ENCODE measurements around the gene OSBPL9.

The OSBPL9 gene

GRCh38 chr1:51755437-51755836 is 138.5 kb downstream of the OSBPL9 start:
- no peak overlapping the region for H3K4me3 ChIP-seq (ENCODE audit: low read length)
- H3K4me1 ChIP-seq (ENCODE audit: control insufficient read depth, insufficient read depth, low read length) = no peaks in the 10 kb centered on the region
- no peaks in the 10 kb centered on the region for H3K9me3 ChIP-seq (ENCODE audit: control insufficient read depth, low read length)
- H3K36me3 ChIP-seq (ENCODE audit: control insufficient read depth, insufficient read depth, low read length) = no peaks in the 10 kb centered on the region
- no peaks in the 10 kb centered on the region for H3K27me3 ChIP-seq (ENCODE audit: control insufficient read depth, insufficient read depth, low read length)
- H3K9ac ChIP-seq (ENCODE audit: low read length) = no peak overlapping the region

GRCh38 chr1:51756290-51756689 is 139.4 kb downstream of the OSBPL9 start:
- H3K4me1 ChIP-seq (ENCODE audit: control insufficient read depth, insufficient read depth, low read length) = no peaks in the 10 kb centered on the region
- H3K9ac ChIP-seq (ENCODE audit: low read length) = no peak overlapping the region
- no peak overlapping the region for H3K4me3 ChIP-seq (ENCODE audit: low read length)
- H3K36me3 ChIP-seq (ENCODE audit: control insufficient read depth, insufficient read depth, low read length) = no peaks in the 10 kb centered on the region
- H3K9me3 ChIP-seq (ENCODE audit: control insufficient read depth, low read length) = no peaks in the 10 kb centered on the region
- no peaks in the 10 kb centered on the region for H3K27me3 ChIP-seq (ENCODE audit: control insufficient read depth, insufficient read depth, low read length)

GRCh38 chr1:51758310-51758709 is 141.4 kb downstream of the OSBPL9 start:
- Histone ChIP-seq H3K36me3 (ENCODE audit: control insufficient read depth, insufficient read depth, low read length) (peaks cover 3% of the 10 kb centered on the region), H3K9ac (ENCODE audit: low read length) (no peak overlapping the region), H3K4me1 (ENCODE audit: control insufficient read depth, insufficient read depth, low read length) (no peaks in the 10 kb centered on the region), H3K4me3 (ENCODE audit: low read length) (no peak overlapping the region), H3K9me3 (ENCODE audit: control insufficient read depth, low read length) (no peaks in the 10 kb centered on the region), H3K27me3 (ENCODE audit: control insufficient read depth, insufficient read depth, low read length) (no peaks in the 10 kb centered on the region)

GRCh38 chr1:51760872-51761271 is 144.0 kb downstream of the OSBPL9 start:
- Histone ChIP-seq H3K36me3 (ENCODE audit: control insufficient read depth, insufficient read depth, low read length) (peaks cover 3% of the 10 kb centered on the region), H3K9me3 (ENCODE audit: control insufficient read depth, low read length) (no peaks in the 10 kb centered on the region), H3K9ac (ENCODE audit: low read length) (no peak overlapping the region), H3K4me3 (ENCODE audit: low read length) (no peak overlapping the region), H3K4me1 (ENCODE audit: control insufficient read depth, insufficient read depth, low read length) (no peaks in the 10 kb centered on the region), H3K27me3 (ENCODE audit: control insufficient read depth, insufficient read depth, low read length) (no peaks in the 10 kb centered on the region)

GRCh38 chr1:51761351-51761750 is 144.5 kb downstream of the OSBPL9 start:
- no peak overlapping the region for H3K4me3 ChIP-seq (ENCODE audit: low read length)
- H3K9me3 ChIP-seq (ENCODE audit: control insufficient read depth, low read length) = no peaks in the 10 kb centered on the region
- no peaks in the 10 kb centered on the region for H3K27me3 ChIP-seq (ENCODE audit: control insufficient read depth, insufficient read depth, low read length)
- H3K4me1 ChIP-seq (ENCODE audit: control insufficient read depth, insufficient read depth, low read length) = no peaks in the 10 kb centered on the region
- H3K9ac ChIP-seq (ENCODE audit: low read length) = no peak overlapping the region
- peaks cover 3% of the 10 kb centered on the region for H3K36me3 ChIP-seq (ENCODE audit: control insufficient read depth, insufficient read depth, low read length)

GRCh38 chr1:51768971-51769588 is 152.2 kb downstream of the OSBPL9 start:
- Histone ChIP-seq H3K9me3 (ENCODE audit: control insufficient read depth, low read length) (no peaks in the 10 kb centered on the region), H3K4me1 (ENCODE audit: control insufficient read depth, insufficient read depth, low read length) (no peaks in the 10 kb centered on the region), H3K4me3 (ENCODE audit: low read length) (no peak overlapping the region), H3K27me3 (ENCODE audit: control insufficient read depth, insufficient read depth, low read length) (no peaks in the 10 kb centered on the region), H3K36me3 (ENCODE audit: control insufficient read depth, insufficient read depth, low read length) (no peaks in the 10 kb centered on the region), H3K9ac (ENCODE audit: low read length) (no peak overlapping the region)

- H3K4me3 ChIP-seq (ENCODE audit: low read length) = no peak overlapping the region
- H3K9ac ChIP-seq (ENCODE audit: low read length) = no peak overlapping the region
- no peaks in the 10 kb centered on the region for H3K4me1 ChIP-seq (ENCODE audit: control insufficient read depth, insufficient read depth, low read length)
- no peaks in the 10 kb centered on the region for H3K27me3 ChIP-seq (ENCODE audit: control insufficient read depth, insufficient read depth, low read length)
- H3K9me3 ChIP-seq (ENCODE audit: control insufficient read depth, low read length) = no peaks in the 10 kb centered on the region
- no peaks in the 10 kb centered on the region for H3K36me3 ChIP-seq (ENCODE audit: control insufficient read depth, insufficient read depth, low read length)
Observed at GRCh38 chr1:51776408-51776807, 159.5 kb downstream of the OSBPL9 start.

GRCh38 chr1:51780927-51781326 is 164.0 kb downstream of the OSBPL9 start:
- Histone ChIP-seq H3K36me3 (ENCODE audit: control insufficient read depth, insufficient read depth, low read length) (peaks cover 13% of the 10 kb centered on the region), H3K4me3 (ENCODE audit: low read length) (no peak overlapping the region), H3K4me1 (ENCODE audit: control insufficient read depth, insufficient read depth, low read length) (no peaks in the 10 kb centered on the region), H3K9ac (ENCODE audit: low read length) (no peak overlapping the region), H3K9me3 (ENCODE audit: control insufficient read depth, low read length) (no peaks in the 10 kb centered on the region), H3K27me3 (ENCODE audit: control insufficient read depth, insufficient read depth, low read length) (no peaks in the 10 kb centered on the region)

- H3K36me3 ChIP-seq (ENCODE audit: control insufficient read depth, insufficient read depth, low read length) = peaks cover 14% of the 10 kb centered on the region
- no peak overlapping the region for H3K4me3 ChIP-seq (ENCODE audit: low read length)
- no peaks in the 10 kb centered on the region for H3K4me1 ChIP-seq (ENCODE audit: control insufficient read depth, insufficient read depth, low read length)
Observed at GRCh38 chr1:51784997-51785421, 168.1 kb downstream of the OSBPL9 start.

GRCh38 chr1:51788938-51789337 is 172.0 kb downstream of the OSBPL9 start:
- H3K9me3 ChIP-seq (ENCODE audit: control insufficient read depth, low read length) = no peaks in the 10 kb centered on the region
- H3K9ac ChIP-seq (ENCODE audit: low read length) = no peak overlapping the region
- H3K27me3 ChIP-seq (ENCODE audit: control insufficient read depth, insufficient read depth, low read length) = no peaks in the 10 kb centered on the region
- no peak overlapping the region for H3K4me3 ChIP-seq (ENCODE audit: low read length)
- H3K4me1 ChIP-seq (ENCODE audit: control insufficient read depth, insufficient read depth, low read length) = no peaks in the 10 kb centered on the region
- H3K36me3 ChIP-seq (ENCODE audit: control insufficient read depth, insufficient read depth, low read length) = peaks cover 14% of the 10 kb centered on the region

More at GRCh38 chr1:51784997-51785421, 168.1 kb downstream of the OSBPL9 start:
- Histone ChIP-seq H3K9me3 (ENCODE audit: control insufficient read depth, low read length) (no peaks in the 10 kb centered on the region), H3K9ac (ENCODE audit: low read length) (no peak overlapping the region), H3K27me3 (ENCODE audit: control insufficient read depth, insufficient read depth, low read length) (no peaks in the 10 kb centered on the region)

- no peaks in the 10 kb centered on the region for H3K9me3 ChIP-seq (ENCODE audit: control insufficient read depth, low read length)
- H3K36me3 ChIP-seq (ENCODE audit: control insufficient read depth, insufficient read depth, low read length) = peaks cover 16% of the 10 kb centered on the region
- no peaks in the 10 kb centered on the region for H3K4me1 ChIP-seq (ENCODE audit: control insufficient read depth, insufficient read depth, low read length)
Observed at GRCh38 chr1:51789342-51789741, 172.4 kb downstream of the OSBPL9 start.

GRCh38 chr1:51790385-51790784 is 173.5 kb downstream of the OSBPL9 start:
- H3K4me3 ChIP-seq (ENCODE audit: low read length) = no peak overlapping the region
- H3K36me3 ChIP-seq (ENCODE audit: control insufficient read depth, insufficient read depth, low read length) = peaks cover 12% of the 10 kb centered on the region
- no peaks in the 10 kb centered on the region for H3K27me3 ChIP-seq (ENCODE audit: control insufficient read depth, insufficient read depth, low read length)
- no peak overlapping the region for H3K9ac ChIP-seq (ENCODE audit: low read length)
- H3K4me1 ChIP-seq (ENCODE audit: control insufficient read depth, insufficient read depth, low read length) = no peaks in the 10 kb centered on the region
- H3K9me3 ChIP-seq (ENCODE audit: control insufficient read depth, low read length) = no peaks in the 10 kb centered on the region

More at GRCh38 chr1:51789342-51789741, 172.4 kb downstream of the OSBPL9 start:
- Histone ChIP-seq H3K9ac (ENCODE audit: low read length) (no peak overlapping the region), H3K4me3 (ENCODE audit: low read length) (no peak overlapping the region), H3K27me3 (ENCODE audit: control insufficient read depth, insufficient read depth, low read length) (no peaks in the 10 kb centered on the region)

GRCh38 chr1:51791888-51792287 is 175.0 kb downstream of the OSBPL9 start:
- Histone ChIP-seq H3K27me3 (ENCODE audit: control insufficient read depth, insufficient read depth, low read length) (no peaks in the 10 kb centered on the region), H3K4me1 (ENCODE audit: control insufficient read depth, insufficient read depth, low read length) (no peaks in the 10 kb centered on the region), H3K9ac (ENCODE audit: low read length) (no peak overlapping the region), H3K4me3 (ENCODE audit: low read length) (no peak overlapping the region), H3K9me3 (ENCODE audit: control insufficient read depth, low read length) (no peaks in the 10 kb centered on the region), H3K36me3 (ENCODE audit: control insufficient read depth, insufficient read depth, low read length) (peaks cover 5% of the 10 kb centered on the region)

Data from mucosa of stomach (tissue), 1 donor.